Measurements from ENCODE around the gene BNC2.
A peak's percentile ranks its signal among the peaks of the same experiment; 100 is the strongest.

BNC2 gene

GRCh38 chr9:16682273-16682672, 188.2 kb downstream of the BNC2 start:
- H3K4me3 Mint-ChIP-seq, result no peak overlapping the region
- no peak for DNase-seq
- no peak for TF ChIP-seq CTCF (IDR thresholded peaks at IDR 0.05)
- no peak overlapping the region for H3K27ac Mint-ChIP-seq
- H3K36me3 Mint-ChIP-seq (ENCODE audit: low read depth), result no peaks in the 10 kb centered on the region
- H3K9me3 Mint-ChIP-seq, result no peaks in the 10 kb centered on the region
- H3K27me3 Mint-ChIP-seq (ENCODE audit: low read depth, poor library complexity), result no peaks in the 10 kb centered on the region
- H3K4me1 Mint-ChIP-seq, result peaks cover 41% of the 10 kb centered on the region

- no peak overlapping the region for H3K4me3 Mint-ChIP-seq
- no peak for DNase-seq
- H3K4me1 Mint-ChIP-seq, result peaks cover 34% of the 10 kb centered on the region
- H3K9me3 Mint-ChIP-seq, result no peaks in the 10 kb centered on the region
- no peaks in the 10 kb centered on the region for H3K27me3 Mint-ChIP-seq (ENCODE audit: low read depth, poor library complexity)
- no peak for TF ChIP-seq CTCF (IDR thresholded peaks at IDR 0.05)
- H3K27ac Mint-ChIP-seq, result no peak overlapping the region
- no peaks in the 10 kb centered on the region for H3K36me3 Mint-ChIP-seq (ENCODE audit: low read depth)
Observed at GRCh38 chr9:16681652-16681987, 188.8 kb downstream of the BNC2 start.

GRCh38 chr9:16680975-16681651, 189.4 kb downstream of the BNC2 start:
- H3K9me3 Mint-ChIP-seq, result no peaks in the 10 kb centered on the region

GRCh38 chr9:16680541-16680940, 189.9 kb downstream of the BNC2 start:
- no peak for DNase-seq
- no peak for TF ChIP-seq CTCF (IDR thresholded peaks at IDR 0.05)
- Mint-ChIP-seq H3K4me3 (no peak overlapping the region), H3K36me3 (ENCODE audit: low read depth) (no peaks in the 10 kb centered on the region), H3K27me3 (ENCODE audit: low read depth, poor library complexity) (no peaks in the 10 kb centered on the region), H3K27ac (no peak overlapping the region), H3K9me3 (no peaks in the 10 kb centered on the region), H3K4me1 (peaks cover 30% of the 10 kb centered on the region)

More at GRCh38 chr9:16680975-16681651, 189.4 kb downstream of the BNC2 start:
- Mint-ChIP-seq H3K27ac (peak overlapping the region; percentile 5), H3K27me3 (ENCODE audit: low read depth, poor library complexity) (no peaks in the 10 kb centered on the region), H3K36me3 (ENCODE audit: low read depth) (no peaks in the 10 kb centered on the region), H3K4me1 (peaks cover 30% of the 10 kb centered on the region), H3K4me3 (no peak overlapping the region)
- TF ChIP-seq CTCF (IDR thresholded peaks at IDR 0.05), result no peak
- DNase-seq, result no peak

- no peak for DNase-seq
- H3K36me3 Mint-ChIP-seq (ENCODE audit: low read depth), result no peaks in the 10 kb centered on the region
- H3K4me3 Mint-ChIP-seq, result no peak overlapping the region
- TF ChIP-seq CTCF (IDR thresholded peaks at IDR 0.05), result no peak
- no peaks in the 10 kb centered on the region for H3K9me3 Mint-ChIP-seq
- no peaks in the 10 kb centered on the region for H3K27me3 Mint-ChIP-seq (ENCODE audit: low read depth, poor library complexity)
- peaks cover 39% of the 10 kb centered on the region for H3K4me1 Mint-ChIP-seq
- H3K27ac Mint-ChIP-seq, result peak overlapping the region; percentile 55
Observed at GRCh38 chr9:16679327-16679821, 191.1 kb downstream of the BNC2 start.

- Mint-ChIP-seq H3K4me1 (peaks cover 51% of the 10 kb centered on the region), H3K27ac (no peak overlapping the region), H3K27me3 (ENCODE audit: low read depth, poor library complexity) (no peaks in the 10 kb centered on the region), H3K36me3 (ENCODE audit: low read depth) (no peaks in the 10 kb centered on the region), H3K4me3 (no peak overlapping the region), H3K9me3 (no peaks in the 10 kb centered on the region)
- TF ChIP-seq CTCF (IDR thresholded peaks at IDR 0.05), result no peak
- no peak for DNase-seq
Observed at GRCh38 chr9:16676519-16676918, 194.0 kb downstream of the BNC2 start.
